OCI-LY1 (cell line): Measurements from ENCODE around the gene CELA3B.

ENCODE experiments used
- CTCF ChIP-seq: fragments of 200-600 bp; sonication (generic), shearing (Covaris generic); IDR thresholded peaks from 2 replicates; pipeline ENCODE4 v1.5.1; 2017; ENCODE audit warnings: mild to moderate bottlenecking, antibody characterized with exemption, low read length, moderate library complexity, mixed read lengths
- EZH2 ChIP-seq: fragments of 200-600 bp; sonication (generic), shearing (Covaris generic); IDR thresholded peaks from 2 replicates; pipeline ENCODE4 v1.8.0; 2017; ENCODE audit warnings: borderline replicate concordance, mixed run types, mild to moderate bottlenecking, antibody characterized with exemption, low read length, moderate library complexity, mixed read lengths

- TF ChIP-seq CTCF: no peak
- TF ChIP-seq EZH2: no peak
Observed at GRCh38 chr1:21952786-21953520, 23.9 kb upstream of the CELA3B start.
